GM23338 (cell line): Measurements from ENCODE around the gene COP1. TPM values are rescaled to one million over a fixed set of nuclear protein-coding genes. Genes with fewer than 3 reads are reported as not detected.
"Not testable (repeated sequence)": the region's sequence is repeated elsewhere in the genome, so short reads cannot be mapped to it uniquely, and the experiment has no call there.

Experiments
- ATAC-seq: fragments of 200-7000 bp; cut with Tn5 transposase; 3 replicates; pipeline ENCODE4 v1.9.1; 2020
- DNase-seq: peaks from one replicate; pipeline ENCODE4 v3.0.0-alpha.2; 2015; ENCODE audit warnings: low spot score
- H2AFZ ChIP-seq: fragments of 200-600 bp; sonication (generic); 2 replicates; pipeline ENCODE4 v1.8.0; 2016; ENCODE audit warnings: antibody characterized with exemption, mild to moderate bottlenecking, moderate library complexity
- H3F3A ChIP-seq: fragments of 200-600 bp; sonication (generic); replicated peaks from 2 replicates; pipeline ENCODE4 v1.8.0; 2017; ENCODE audit warnings: antibody characterized with exemption, mixed run types, low read depth
- H3K27ac ChIP-seq: fragments of 200-600 bp; sonication (generic); 2 replicates; pipeline ENCODE4 v1.6.1; 2016; ENCODE audit warnings: low read depth
- H3K27me3 ChIP-seq: fragments of 200-600 bp; sonication (generic); 2 replicates; pipeline ENCODE4 v1.8.0; 2016; ENCODE audit warnings: mild to moderate bottlenecking, mixed run types, moderate library complexity; ENCODE audit not compliant: insufficient read depth
- H3K36me3 ChIP-seq: fragments of 200-600 bp; sonication (generic); 2 replicates; pipeline ENCODE4 v1.8.0; 2016; ENCODE audit warnings: mild to moderate bottlenecking; ENCODE audit not compliant: insufficient read depth
- H3K4me1 ChIP-seq: fragments of 200-600 bp; sonication (generic); 2 replicates; pipeline ENCODE4 v1.8.0; 2016; ENCODE audit warnings: mild to moderate bottlenecking, moderate library complexity; ENCODE audit not compliant: insufficient read depth
- H3K4me2 ChIP-seq: fragments of 200-600 bp; sonication (generic); 2 replicates; pipeline ENCODE4 v1.7.1; 2017; ENCODE audit warnings: mixed run types
- H3K4me3 ChIP-seq: fragments of 200-600 bp; sonication (generic); 2 replicates; pipeline ENCODE4 v1.6.1; 2016; ENCODE audit warnings: mixed run types
- H3K79me2 ChIP-seq: fragments of 200-600 bp; sonication (generic); replicated peaks from 2 replicates; pipeline ENCODE4 v1.8.0; 2017; ENCODE audit warnings: mild to moderate bottlenecking; ENCODE audit not compliant: insufficient read depth
- H3K9me2 ChIP-seq: fragments of 200-600 bp; sonication (generic); 2 replicates; pipeline ENCODE4 v1.8.0; 2017; ENCODE audit not compliant: insufficient read depth
- H4K20me1 ChIP-seq: fragments of 200-600 bp; sonication (generic); replicated peaks from 2 replicates; pipeline ENCODE4 v1.8.0; 2017; ENCODE audit warnings: mild to moderate bottlenecking; ENCODE audit not compliant: insufficient read depth
- H3K27ac Mint-ChIP-seq: 2 replicates; pipeline ENCODE4 v1.8.0; 2020; ENCODE audit warnings: inconsistent platforms, mild to moderate bottlenecking, moderate library complexity, mixed read lengths
- H3K27me3 Mint-ChIP-seq: 3 replicates; pipeline ENCODE4 v1.8.0; 2022; ENCODE audit warnings: low read depth, mild to moderate bottlenecking, moderate library complexity, mixed read lengths, inconsistent platforms; ENCODE audit not compliant: insufficient read depth, poor library complexity
- H3K36me3 Mint-ChIP-seq: 3 replicates; pipeline ENCODE4 v1.8.0; 2021; ENCODE audit warnings: low read depth, mild to moderate bottlenecking, inconsistent platforms, moderate library complexity, mixed read lengths
- H3K4me1 Mint-ChIP-seq: 3 replicates; pipeline ENCODE4 v1.8.0; 2020; ENCODE audit warnings: mild to moderate bottlenecking, inconsistent platforms, mixed read lengths
- H3K4me3 Mint-ChIP-seq: 3 replicates; pipeline ENCODE4 v1.8.0; 2021; ENCODE audit warnings: moderate library complexity, mild to moderate bottlenecking, inconsistent platforms, mixed read lengths
- H3K9me3 Mint-ChIP-seq: 3 replicates; pipeline ENCODE4 v1.8.0; 2020; ENCODE audit warnings: moderate library complexity, mild to moderate bottlenecking, inconsistent platforms, mixed read lengths
- CTCF ChIP-seq, 2 experiments: fragments of 200-600 bp in 1 of 2; sonication (generic) in 1 of 2; conservative IDR thresholded peaks; 2 replicates each; pipeline versions ENCODE4 v1.5.1 to v1.6.1; 2016 to 2017; ENCODE audit warnings: antibody characterized with exemption in 2 of 2, low read depth in 2 of 2, mild to moderate bottlenecking in 2 of 2, moderate library complexity in 1 of 2
- EZH2 ChIP-seq: fragments of 200-600 bp; sonication (generic); IDR thresholded peaks from one replicate; pipeline ENCODE4 v1.8.0; 2017; ENCODE audit warnings: antibody characterized with exemption, mild to moderate bottlenecking, low read depth; ENCODE audit not compliant: unreplicated experiment
- EZH2phosphoT487 ChIP-seq: fragments of 200-600 bp; sonication (generic); IDR thresholded peaks from one replicate; pipeline ENCODE4 v1.8.1; 2018; ENCODE audit warnings: antibody characterized with exemption; ENCODE audit not compliant: unreplicated experiment
- JUNB ChIP-seq: IDR thresholded peaks from one replicate; pipeline ENCODE4 v1.6.1; 2016; ENCODE audit warnings: antibody characterized with exemption; ENCODE audit not compliant: unreplicated experiment
- NANOG ChIP-seq: IDR thresholded peaks from 2 replicates; pipeline ENCODE4 v1.6.1; 2016; ENCODE audit warnings: antibody characterized with exemption, borderline replicate concordance
- POLR2AphosphoS5 ChIP-seq: IDR thresholded peaks from 2 replicates; pipeline ENCODE4 v1.6.1; 2016; ENCODE audit warnings: antibody characterized with exemption, low read depth
- ZNF114 ChIP-seq: fragments of 250-450 bp; sonication (Bioruptor Pico); IDR thresholded peaks from 2 replicates; pipeline ENCODE4 v1.5.0; 2020; ENCODE audit warnings: mild to moderate bottlenecking, moderate library complexity
- ZNF331 ChIP-seq: fragments of 250-450 bp; sonication (Bioruptor Pico); IDR thresholded peaks from 2 replicates; pipeline ENCODE4 v1.5.0; 2020; ENCODE audit warnings: low read depth, mild to moderate bottlenecking, moderate library complexity
- polyA plus RNA-seq: library from polyadenylated mRNA; unstranded; fragments of >200 nt; fragmentation: Nextera tagmentation; extraction: Ambion mirVana; gene quantifications from 2 replicates; pipeline ENCODE4 v1.2.1, GENCODE V29; 2016
- total RNA-seq: library from RNA; depleted of rRNA; stranded (reverse); fragments of >200 nt; shearing (Covaris generic); gene quantifications from 2 replicates; pipeline ENCODE4 v1.2.3, GENCODE V29; 2014
- TF ChIP-seq, protein P1 (sequence below): IDR thresholded peaks from one replicate; pipeline ENCODE4 v1.6.1; 2018; ENCODE audit warnings: antibody characterized with exemption; ENCODE audit not compliant: unreplicated experiment
- TF ChIP-seq, protein P2 (sequence below): IDR thresholded peaks from 2 replicates; pipeline ENCODE4 v1.6.1; 2016; ENCODE audit warnings: antibody characterized with exemption

COP1 gene
- total and polyA plus RNA-seq, 2 experiments from 2014 or later: 54.0 to 54.9 TPM

GRCh38 chr1:175992202-175992601 lies 214.9 kb downstream of the COP1 start:
- ATAC-seq, H3K27me3 ChIP-seq, H3K27ac ChIP-seq, H3K4me3 ChIP-seq, DNase-seq, H3K4me1 ChIP-seq, H3K9me2 ChIP-seq, H3K27ac Mint-ChIP-seq, H3K36me3 ChIP-seq, H3K4me3 Mint-ChIP-seq, H3K4me2 ChIP-seq, H4K20me1 ChIP-seq, H3K4me1 Mint-ChIP-seq, H2AFZ ChIP-seq, H3F3A ChIP-seq, H3K27me3 Mint-ChIP-seq: not testable (repeated sequence)
- H3K79me2 ChIP-seq: peaks cover 10% of the 10 kb centered on the region
- Mint-ChIP-seq H3K9me3 (peaks cover 12% of the 10 kb centered on the region), H3K36me3 (peaks cover 15% of the 10 kb centered on the region)

DNA sequence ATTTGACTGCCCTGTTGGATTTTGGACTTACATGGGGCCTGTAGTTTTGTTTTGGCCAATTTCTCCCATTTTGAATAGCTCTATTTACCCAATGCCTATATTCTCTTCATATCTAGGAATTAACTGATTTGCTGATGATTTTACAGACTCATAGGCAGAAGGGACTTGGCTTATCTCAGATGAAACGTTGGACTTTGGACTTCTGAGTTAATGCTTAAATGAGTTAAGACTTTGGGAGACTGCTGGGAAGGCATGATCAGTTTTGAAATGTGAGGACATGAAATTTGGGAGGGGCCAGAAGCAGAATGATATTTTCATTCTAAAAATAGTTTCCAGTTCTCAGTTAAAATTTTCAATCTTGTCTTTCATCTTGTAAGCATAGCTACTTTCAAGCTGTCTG lies 222.3 kb downstream of the COP1 start:
- Mint-ChIP-seq H3K27ac (no peak overlapping the region), H3K4me3 (no peak overlapping the region), H3K9me3 (peaks cover 35% of the 10 kb centered on the region), H3K4me1 (no peaks in the 10 kb centered on the region), H3K36me3 (peaks cover 52% of the 10 kb centered on the region), H3K27me3 (no peaks in the 10 kb centered on the region)
- no peak for DNase-seq
- Histone ChIP-seq H3K4me2 (no peak overlapping the region), H2AFZ (no peak overlapping the region), H3K27ac (no peak overlapping the region), H3F3A (no peaks in the 10 kb centered on the region), H3K4me1 (no peaks in the 10 kb centered on the region), H3K4me3 (no peak overlapping the region), H3K36me3 (peaks cover 18% of the 10 kb centered on the region), H3K79me2 (no peaks in the 10 kb centered on the region), H4K20me1 (no peaks in the 10 kb centered on the region; the same call in 1 of the 2 replicates), H3K9me2 (no peaks in the 10 kb centered on the region), H3K27me3 (no peaks in the 10 kb centered on the region)
- ATAC-seq: no peak
- TF ChIP-seq CTCF (conservative IDR thresholded peaks at IDR 0.05; ENCODE audit: low read depth in 2 of 2): no peak
- TF ChIP-seq ZNF114 (CRISPR knock-in tag): no peak
- TF ChIP-seq, protein P1, sequence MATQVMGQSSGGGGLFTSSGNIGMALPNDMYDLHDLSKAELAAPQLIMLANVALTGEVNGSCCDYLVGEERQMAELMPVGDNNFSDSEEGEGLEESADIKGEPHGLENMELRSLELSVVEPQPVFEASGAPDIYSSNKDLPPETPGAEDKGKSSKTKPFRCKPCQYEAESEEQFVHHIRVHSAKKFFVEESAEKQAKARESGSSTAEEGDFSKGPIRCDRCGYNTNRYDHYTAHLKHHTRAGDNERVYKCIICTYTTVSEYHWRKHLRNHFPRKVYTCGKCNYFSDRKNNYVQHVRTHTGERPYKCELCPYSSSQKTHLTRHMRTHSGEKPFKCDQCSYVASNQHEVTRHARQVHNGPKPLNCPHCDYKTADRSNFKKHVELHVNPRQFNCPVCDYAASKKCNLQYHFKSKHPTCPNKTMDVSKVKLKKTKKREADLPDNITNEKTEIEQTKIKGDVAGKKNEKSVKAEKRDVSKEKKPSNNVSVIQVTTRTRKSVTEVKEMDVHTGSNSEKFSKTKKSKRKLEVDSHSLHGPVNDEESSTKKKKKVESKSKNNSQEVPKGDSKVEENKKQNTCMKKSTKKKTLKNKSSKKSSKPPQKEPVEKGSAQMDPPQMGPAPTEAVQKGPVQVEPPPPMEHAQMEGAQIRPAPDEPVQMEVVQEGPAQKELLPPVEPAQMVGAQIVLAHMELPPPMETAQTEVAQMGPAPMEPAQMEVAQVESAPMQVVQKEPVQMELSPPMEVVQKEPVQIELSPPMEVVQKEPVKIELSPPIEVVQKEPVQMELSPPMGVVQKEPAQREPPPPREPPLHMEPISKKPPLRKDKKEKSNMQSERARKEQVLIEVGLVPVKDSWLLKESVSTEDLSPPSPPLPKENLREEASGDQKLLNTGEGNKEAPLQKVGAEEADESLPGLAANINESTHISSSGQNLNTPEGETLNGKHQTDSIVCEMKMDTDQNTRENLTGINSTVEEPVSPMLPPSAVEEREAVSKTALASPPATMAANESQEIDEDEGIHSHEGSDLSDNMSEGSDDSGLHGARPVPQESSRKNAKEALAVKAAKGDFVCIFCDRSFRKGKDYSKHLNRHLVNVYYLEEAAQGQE: no peak
- no peak for TF ChIP-seq NANOG
- TF ChIP-seq ZNF331 (CRISPR knock-in tag): no peak
- no peak for TF ChIP-seq POLR2AphosphoS5
- no peak for TF ChIP-seq EZH2
- TF ChIP-seq, protein P2, sequence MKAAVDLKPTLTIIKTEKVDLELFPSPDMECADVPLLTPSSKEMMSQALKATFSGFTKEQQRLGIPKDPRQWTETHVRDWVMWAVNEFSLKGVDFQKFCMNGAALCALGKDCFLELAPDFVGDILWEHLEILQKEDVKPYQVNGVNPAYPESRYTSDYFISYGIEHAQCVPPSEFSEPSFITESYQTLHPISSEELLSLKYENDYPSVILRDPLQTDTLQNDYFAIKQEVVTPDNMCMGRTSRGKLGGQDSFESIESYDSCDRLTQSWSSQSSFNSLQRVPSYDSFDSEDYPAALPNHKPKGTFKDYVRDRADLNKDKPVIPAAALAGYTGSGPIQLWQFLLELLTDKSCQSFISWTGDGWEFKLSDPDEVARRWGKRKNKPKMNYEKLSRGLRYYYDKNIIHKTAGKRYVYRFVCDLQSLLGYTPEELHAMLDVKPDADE: no peak
- no peak for TF ChIP-seq JUNB
- no peak for TF ChIP-seq EZH2phosphoT487
